HEK293 (cell line): ENCODE data around the gene INTS14.

Experiments
- AEBP2 ChIP-seq: fragments of 450-650 bp; formaldehyde crosslinking; IDR thresholded peaks from 2 replicates; pipeline ENCODE4 v1.5.1; 2016; ENCODE audit warnings: missing biosample characterization, missing genetic modification characterization, borderline replicate concordance
- OVOL3 ChIP-seq: fragments of 450-650 bp; formaldehyde crosslinking; IDR thresholded peaks from 2 replicates; pipeline ENCODE4 v1.5.1; 2016; ENCODE audit warnings: missing biosample characterization, missing genetic modification characterization
- PRDM6 ChIP-seq: fragments of 450-650 bp; formaldehyde crosslinking; IDR thresholded peaks from 2 replicates; pipeline ENCODE4 v1.5.1; 2017; ENCODE audit warnings: missing biosample characterization, missing genetic modification characterization
- SETDB1 ChIP-seq: IDR thresholded peaks from one replicate; pipeline ENCODE4 v1.6.1; 2017; ENCODE audit warnings: mild to moderate bottlenecking, low read length, moderate library complexity, mixed read lengths; ENCODE audit not compliant: insufficient read length
- ZBTB44 ChIP-seq: fragments of 450-650 bp; IDR thresholded peaks from 2 replicates; pipeline ENCODE4 v1.5.1; 2018; ENCODE audit warnings: missing biosample characterization, mild to moderate bottlenecking, missing genetic modification characterization
- ZNF248 ChIP-seq: fragments of 450-650 bp; formaldehyde crosslinking; IDR thresholded peaks from 2 replicates; pipeline ENCODE4 v1.5.1; 2017; ENCODE audit warnings: missing biosample characterization, missing genetic modification characterization
- ZNF274 ChIP-seq, 2 experiments: fragments of 200-500 bp in 1 of 2; fragments of 450-650 bp in 1 of 2; sonication (Bioruptor generic) in 1 of 2; formaldehyde crosslinking in 1 of 2; IDR thresholded peaks; 2 replicates each; pipeline versions ENCODE4 v1.5.1 to v1.6.1; 2014 to 2016; ENCODE audit warnings: borderline replicate concordance in 1 of 2, inconsistent platforms in 1 of 2, low read length in 1 of 2, missing biosample characterization in 1 of 2, missing genetic modification characterization in 1 of 2
- ZNF335 ChIP-seq: fragments of 450-650 bp; formaldehyde crosslinking; conservative IDR thresholded peaks from 2 replicates; pipeline ENCODE4 v1.5.1; 2016; ENCODE audit warnings: missing biosample characterization, missing genetic modification characterization
- ZNF366 ChIP-seq: fragments of 450-650 bp; formaldehyde crosslinking; conservative IDR thresholded peaks from 2 replicates; pipeline ENCODE4 v1.5.1; 2016; ENCODE audit warnings: missing biosample characterization, missing genetic modification characterization
- ZNF416 ChIP-seq: fragments of 450-650 bp; formaldehyde crosslinking; IDR thresholded peaks from 2 replicates; pipeline ENCODE4 v1.5.1; 2016; ENCODE audit warnings: missing biosample characterization, missing genetic modification characterization
- ZNF600 ChIP-seq: fragments of 450-650 bp; formaldehyde crosslinking; IDR thresholded peaks from 2 replicates; pipeline ENCODE4 v1.5.1; 2016; ENCODE audit warnings: missing biosample characterization, missing genetic modification characterization
- ZNF830 ChIP-seq: fragments of 450-650 bp; IDR thresholded peaks from 2 replicates; pipeline ENCODE4 v1.5.0; 2018; ENCODE audit warnings: missing biosample characterization, missing genetic modification characterization, low read depth, mild to moderate bottlenecking, moderate library complexity
- TF ChIP-seq, protein P1 (sequence below): fragments of 450-650 bp; formaldehyde crosslinking; IDR thresholded peaks from 2 replicates; pipeline ENCODE4 v1.5.1; 2016; ENCODE audit warnings: missing biosample characterization, missing genetic modification characterization
- TF ChIP-seq, protein P2 (sequence below): fragments of 450-650 bp; formaldehyde crosslinking; IDR thresholded peaks from 2 replicates; pipeline ENCODE4 v1.5.1; 2016; ENCODE audit warnings: missing biosample characterization, missing genetic modification characterization, borderline replicate concordance
- TF ChIP-seq, protein P3 (sequence below): fragments of 450-650 bp; formaldehyde crosslinking; IDR thresholded peaks from 2 replicates; pipeline ENCODE4 v1.5.1; 2016; ENCODE audit warnings: missing biosample characterization, missing genetic modification characterization

Gene INTS14

GRCh38 chr15:65638681-65639089, 27.8 kb upstream of the INTS14 start (continued):
- no peak for TF ChIP-seq PRDM6 (tag by site-specific recombination)
- no peak for TF ChIP-seq ZNF830 (tag by site-specific recombination)
- peak; percentile 98 for TF ChIP-seq ZNF366
- no peak for TF ChIP-seq ZBTB44
- TF ChIP-seq, protein P1, sequence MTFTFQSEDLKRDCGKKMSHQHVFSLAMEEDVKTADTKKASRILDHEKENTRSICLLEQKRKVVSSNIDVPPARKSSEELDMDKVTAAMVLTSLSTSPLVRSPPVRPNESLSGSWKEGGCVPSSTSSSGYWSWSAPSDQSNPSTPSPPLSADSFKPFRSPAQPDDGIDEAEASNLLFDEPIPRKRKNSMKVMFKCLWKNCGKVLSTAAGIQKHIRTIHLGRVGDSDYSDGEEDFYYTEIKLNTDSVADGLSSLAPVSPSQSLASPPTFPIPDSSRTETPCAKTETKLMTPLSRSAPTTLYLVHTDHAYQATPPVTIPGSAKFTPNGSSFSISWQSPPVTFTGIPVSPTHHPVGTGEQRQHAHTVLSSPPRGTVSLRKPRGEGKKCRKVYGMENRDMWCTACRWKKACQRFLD (tag by site-specific recombination) = no peak
- TF ChIP-seq SETDB1 = no peak
- no peak for TF ChIP-seq ZNF416
- 0 out of 2 replicates have a peak, but pooled peaks have one; percentile 8 for TF ChIP-seq ZNF335 (tag by site-specific recombination)
- TF ChIP-seq ZNF600 (tag by site-specific recombination) = no peak
- no peak for TF ChIP-seq ZNF274 (IDR thresholded peaks at IDR 0.05; ENCODE audit: low read length)
- no peak for TF ChIP-seq ZNF274 (tag by site-specific recombination; IDR thresholded peaks at IDR 0.05; ENCODE audit: borderline replicate concordance)
- TF ChIP-seq, protein P2, sequence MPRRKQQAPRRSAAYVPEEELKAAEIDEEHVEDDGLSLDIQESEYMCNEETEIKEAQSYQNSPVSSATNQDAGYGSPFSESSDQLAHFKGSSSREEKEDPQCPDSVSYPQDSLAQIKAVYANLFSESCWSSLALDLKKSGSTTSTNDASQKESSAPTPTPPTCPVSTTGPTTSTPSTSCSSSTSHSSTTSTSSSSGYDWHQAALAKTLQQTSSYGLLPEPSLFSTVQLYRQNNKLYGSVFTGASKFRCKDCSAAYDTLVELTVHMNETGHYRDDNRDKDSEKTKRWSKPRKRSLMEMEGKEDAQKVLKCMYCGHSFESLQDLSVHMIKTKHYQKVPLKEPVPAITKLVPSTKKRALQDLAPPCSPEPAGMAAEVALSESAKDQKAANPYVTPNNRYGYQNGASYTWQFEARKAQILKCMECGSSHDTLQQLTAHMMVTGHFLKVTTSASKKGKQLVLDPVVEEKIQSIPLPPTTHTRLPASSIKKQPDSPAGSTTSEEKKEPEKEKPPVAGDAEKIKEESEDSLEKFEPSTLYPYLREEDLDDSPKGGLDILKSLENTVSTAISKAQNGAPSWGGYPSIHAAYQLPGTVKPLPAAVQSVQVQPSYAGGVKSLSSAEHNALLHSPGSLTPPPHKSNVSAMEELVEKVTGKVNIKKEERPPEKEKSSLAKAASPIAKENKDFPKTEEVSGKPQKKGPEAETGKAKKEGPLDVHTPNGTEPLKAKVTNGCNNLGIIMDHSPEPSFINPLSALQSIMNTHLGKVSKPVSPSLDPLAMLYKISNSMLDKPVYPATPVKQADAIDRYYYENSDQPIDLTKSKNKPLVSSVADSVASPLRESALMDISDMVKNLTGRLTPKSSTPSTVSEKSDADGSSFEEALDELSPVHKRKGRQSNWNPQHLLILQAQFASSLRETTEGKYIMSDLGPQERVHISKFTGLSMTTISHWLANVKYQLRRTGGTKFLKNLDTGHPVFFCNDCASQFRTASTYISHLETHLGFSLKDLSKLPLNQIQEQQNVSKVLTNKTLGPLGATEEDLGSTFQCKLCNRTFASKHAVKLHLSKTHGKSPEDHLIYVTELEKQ (tag by site-specific recombination) = no peak
- TF ChIP-seq ZNF248 = no peak
- TF ChIP-seq OVOL3 (tag by site-specific recombination) = no peak
- TF ChIP-seq AEBP2 (tag by site-specific recombination) = no peak
- TF ChIP-seq, protein P3, sequence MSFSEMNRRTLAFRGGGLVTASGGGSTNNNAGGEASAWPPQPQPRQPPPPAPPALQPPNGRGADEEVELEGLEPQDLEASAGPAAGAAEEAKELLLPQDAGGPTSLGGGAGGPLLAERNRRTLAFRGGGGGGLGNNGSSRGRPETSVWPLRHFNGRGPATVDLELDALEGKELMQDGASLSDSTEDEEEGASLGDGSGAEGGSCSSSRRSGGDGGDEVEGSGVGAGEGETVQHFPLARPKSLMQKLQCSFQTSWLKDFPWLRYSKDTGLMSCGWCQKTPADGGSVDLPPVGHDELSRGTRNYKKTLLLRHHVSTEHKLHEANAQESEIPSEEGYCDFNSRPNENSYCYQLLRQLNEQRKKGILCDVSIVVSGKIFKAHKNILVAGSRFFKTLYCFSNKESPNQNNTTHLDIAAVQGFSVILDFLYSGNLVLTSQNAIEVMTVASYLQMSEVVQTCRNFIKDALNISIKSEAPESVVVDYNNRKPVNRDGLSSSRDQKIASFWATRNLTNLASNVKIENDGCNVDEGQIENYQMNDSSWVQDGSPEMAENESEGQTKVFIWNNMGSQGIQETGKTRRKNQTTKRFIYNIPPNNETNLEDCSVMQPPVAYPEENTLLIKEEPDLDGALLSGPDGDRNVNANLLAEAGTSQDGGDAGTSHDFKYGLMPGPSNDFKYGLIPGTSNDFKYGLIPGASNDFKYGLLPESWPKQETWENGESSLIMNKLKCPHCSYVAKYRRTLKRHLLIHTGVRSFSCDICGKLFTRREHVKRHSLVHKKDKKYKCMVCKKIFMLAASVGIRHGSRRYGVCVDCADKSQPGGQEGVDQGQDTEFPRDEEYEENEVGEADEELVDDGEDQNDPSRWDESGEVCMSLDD (tag by site-specific recombination) = no peak
